ENCODE data around the gene OSBPL9.
"Not testable (repeated sequence)": the region's sequence is repeated elsewhere in the genome, so short reads cannot be mapped to it uniquely, and the experiment has no call there.

Gene OSBPL9

GRCh38 chr1:51768971-51769588 is 152.2 kb downstream of the OSBPL9 start:
- H3K4me3 Mint-ChIP-seq, result no peak overlapping the region
- peaks cover 90% of the 10 kb centered on the region for H3K36me3 Mint-ChIP-seq
- H3K9me3 Mint-ChIP-seq, result no peaks in the 10 kb centered on the region
- ATAC-seq (peak; percentile 51), DNase-seq (ENCODE audit: low spot score in 2 of 2) (no peak)
- peaks cover 21% of the 10 kb centered on the region for H3K4me1 Mint-ChIP-seq
- no peak overlapping the region for H3K27ac Mint-ChIP-seq

GRCh38 chr1:51776408-51776807 is 159.5 kb downstream of the OSBPL9 start:
- Mint-ChIP-seq H3K9me3 (no peaks in the 10 kb centered on the region), H3K4me1 (peaks cover 14% of the 10 kb centered on the region), H3K4me3 (no peak overlapping the region), H3K27ac (no peak overlapping the region), H3K36me3 (peaks cover 84% of the 10 kb centered on the region)
- DNase-seq (ENCODE audit: low spot score in 2 of 2) (no peak), ATAC-seq (no peak)

- DNase-seq (ENCODE audit: low spot score in 2 of 2), result no peak
- Mint-ChIP-seq H3K4me3 (no peak overlapping the region), H3K27ac (peak overlapping the region; percentile 26), H3K4me1 (no peaks in the 10 kb centered on the region), H3K9me3 (no peaks in the 10 kb centered on the region), H3K36me3 (peaks cover 84% of the 10 kb centered on the region)
- ATAC-seq, result no peak
Observed at GRCh38 chr1:51780927-51781326, 164.0 kb downstream of the OSBPL9 start.

GRCh38 chr1:51784997-51785421 is 168.1 kb downstream of the OSBPL9 start:
- no peak for ATAC-seq
- Mint-ChIP-seq H3K9me3 (no peaks in the 10 kb centered on the region), H3K4me3 (no peak overlapping the region), H3K27ac (peak overlapping the region; percentile 64), H3K4me1 (no peaks in the 10 kb centered on the region), H3K36me3 (peaks cover 87% of the 10 kb centered on the region)
- DNase-seq (ENCODE audit: low spot score in 2 of 2), result no peak

GRCh38 chr1:51788938-51789337 is 172.0 kb downstream of the OSBPL9 start:
- peaks cover 99% of the 10 kb centered on the region for H3K36me3 Mint-ChIP-seq
- no peak for DNase-seq (ENCODE audit: low spot score in 2 of 2)
- H3K4me1 Mint-ChIP-seq, result peaks cover 13% of the 10 kb centered on the region
- H3K27ac Mint-ChIP-seq, result peak overlapping the region; percentile 86
- H3K4me3 Mint-ChIP-seq, result no peak overlapping the region
- H3K9me3 Mint-ChIP-seq, result no peaks in the 10 kb centered on the region
- ATAC-seq, result no peak

GRCh38 chr1:51789342-51789741 is 172.4 kb downstream of the OSBPL9 start:
- H3K9me3 Mint-ChIP-seq, result no peaks in the 10 kb centered on the region
- no peak overlapping the region for H3K4me3 Mint-ChIP-seq
- DNase-seq (ENCODE audit: low spot score in 2 of 2) (no peak), ATAC-seq (no peak)
- H3K36me3 Mint-ChIP-seq, result peaks cover 100% of the 10 kb centered on the region
- peak overlapping the region; percentile 86 for H3K27ac Mint-ChIP-seq
- H3K4me1 Mint-ChIP-seq, result peaks cover 13% of the 10 kb centered on the region

GRCh38 chr1:51790385-51790784 is 173.5 kb downstream of the OSBPL9 start:
- peaks cover 100% of the 10 kb centered on the region for H3K36me3 Mint-ChIP-seq
- DNase-seq (ENCODE audit: low spot score in 2 of 2) (no peak), ATAC-seq (no peak)
- H3K4me3 Mint-ChIP-seq, result no peak overlapping the region
- peak overlapping the region; percentile 86 for H3K27ac Mint-ChIP-seq
- H3K9me3 Mint-ChIP-seq, result no peaks in the 10 kb centered on the region
- peaks cover 13% of the 10 kb centered on the region for H3K4me1 Mint-ChIP-seq

- Mint-ChIP-seq H3K36me3 (peaks cover 99% of the 10 kb centered on the region), H3K4me3 (no peak overlapping the region), H3K9me3 (no peaks in the 10 kb centered on the region), H3K27ac (peak overlapping the region; percentile 86), H3K4me1 (peaks cover 13% of the 10 kb centered on the region)
- no peak for ATAC-seq
- no peak for DNase-seq (ENCODE audit: low spot score in 2 of 2)
Observed at GRCh38 chr1:51791888-51792287, 175.0 kb downstream of the OSBPL9 start.

- ATAC-seq (peak; percentile 76), DNase-seq (ENCODE audit: low spot score in 2 of 2) (no peak)
- H3K4me3 Mint-ChIP-seq, result no peak overlapping the region
- peak overlapping the region; percentile 86 for H3K27ac Mint-ChIP-seq
- peaks cover 13% of the 10 kb centered on the region for H3K4me1 Mint-ChIP-seq
- peaks cover 99% of the 10 kb centered on the region for H3K36me3 Mint-ChIP-seq
- H3K9me3 Mint-ChIP-seq, result no peaks in the 10 kb centered on the region
Observed at GRCh38 chr1:51792864-51793263, 176.0 kb downstream of the OSBPL9 start.

- Mint-ChIP-seq H3K9me3 (no peaks in the 10 kb centered on the region), H3K4me1 (peaks cover 13% of the 10 kb centered on the region), H3K27ac (peak overlapping the region; percentile 86), H3K4me3 (no peak overlapping the region), H3K36me3 (peaks cover 97% of the 10 kb centered on the region)
- ATAC-seq (no peak), DNase-seq (ENCODE audit: low spot score in 2 of 2) (no peak)
Observed at GRCh38 chr1:51794260-51794659, 177.4 kb downstream of the OSBPL9 start.

GRCh38 chr1:51794868-51795267 is 178.0 kb downstream of the OSBPL9 start:
- ATAC-seq, result no peak
- H3K9me3 Mint-ChIP-seq, result no peaks in the 10 kb centered on the region
- peaks cover 13% of the 10 kb centered on the region for H3K4me1 Mint-ChIP-seq
- peak overlapping the region; percentile 86 for H3K27ac Mint-ChIP-seq
- H3K36me3 Mint-ChIP-seq, result peaks cover 91% of the 10 kb centered on the region
- DNase-seq (ENCODE audit: low spot score in 2 of 2), result no peak
- no peak overlapping the region for H3K4me3 Mint-ChIP-seq

GRCh38 chr1:51799372-51799771 is 182.5 kb downstream of the OSBPL9 start:
- DNase-seq (ENCODE audit: low spot score in 2 of 2) (no peak), ATAC-seq (no peak)
- H3K4me1 Mint-ChIP-seq, result no peaks in the 10 kb centered on the region
- peaks cover 88% of the 10 kb centered on the region for H3K36me3 Mint-ChIP-seq
- no peak overlapping the region for H3K4me3 Mint-ChIP-seq
- H3K27ac Mint-ChIP-seq, result no peak overlapping the region
- no peaks in the 10 kb centered on the region for H3K9me3 Mint-ChIP-seq

GRCh38 chr1:51814513-51814912 is 197.6 kb downstream of the OSBPL9 start:
- ATAC-seq (no peak), DNase-seq (ENCODE audit: low spot score in 2 of 2) (no peak)
- H3K9me3 Mint-ChIP-seq, result no peaks in the 10 kb centered on the region
- H3K36me3 Mint-ChIP-seq, result peaks cover 97% of the 10 kb centered on the region
- H3K27ac Mint-ChIP-seq, result no peak overlapping the region
- no peak overlapping the region for H3K4me3 Mint-ChIP-seq
- H3K4me1 Mint-ChIP-seq, result no peaks in the 10 kb centered on the region

GRCh38 chr1:51818487-51818886 is 201.6 kb downstream of the OSBPL9 start:
- Mint-ChIP-seq H3K4me3 (no peak overlapping the region), H3K4me1 (no peaks in the 10 kb centered on the region), H3K27ac (no peak overlapping the region), H3K36me3 (peaks cover 97% of the 10 kb centered on the region), H3K9me3 (no peaks in the 10 kb centered on the region)
- ATAC-seq (no peak), DNase-seq (ENCODE audit: low spot score in 2 of 2) (no peak)

- ATAC-seq, result not testable (repeated sequence)
Observed at GRCh38 chr1:51819021-51819420, 202.1 kb downstream of the OSBPL9 start.

GRCh38 chr1:51819810-51820209 is 202.9 kb downstream of the OSBPL9 start:
- H3K4me3 Mint-ChIP-seq, result no peak overlapping the region
- no peak overlapping the region for H3K27ac Mint-ChIP-seq
- DNase-seq (ENCODE audit: low spot score in 2 of 2) (no peak), ATAC-seq (no peak)
- no peaks in the 10 kb centered on the region for H3K4me1 Mint-ChIP-seq
- no peaks in the 10 kb centered on the region for H3K9me3 Mint-ChIP-seq
- peaks cover 97% of the 10 kb centered on the region for H3K36me3 Mint-ChIP-seq

More at GRCh38 chr1:51819021-51819420, 202.1 kb downstream of the OSBPL9 start:
- peaks cover 97% of the 10 kb centered on the region for H3K36me3 Mint-ChIP-seq
- not testable (repeated sequence) for DNase-seq (ENCODE audit: low spot score in 2 of 2); H3K9me3 Mint-ChIP-seq; H3K4me1 Mint-ChIP-seq; H3K27ac Mint-ChIP-seq; H3K4me3 Mint-ChIP-seq
